Mucosa of descending colon (tissue), 3 donors: ENCODE results near the gene SRGAP3. TPM values are rescaled to one million over a fixed set of nuclear protein-coding genes. Genes with fewer than 3 reads are reported as not detected.
A peak's percentile ranks its signal among the peaks of the same experiment; 100 is the strongest.

Source experiments
- ATAC-seq: fragments of 200-7000 bp; cut with Tn5 transposase; one replicate; pipeline ENCODE4 v1.9.1; 2020; ENCODE audit warnings: mild to moderate bottlenecking, moderate library complexity
- DNase-seq, 3 donors: peaks; one replicate each; pipeline ENCODE4 v3.0.0-alpha.2; 2020
- H3K36me3 ChIP-seq: fragments of 200-600 bp; one replicate; pipeline ENCODE4 v1.8.0; 2021; ENCODE audit warnings: low read depth, mild to moderate bottlenecking
- H3K4me1 ChIP-seq: fragments of 200-600 bp; one replicate; pipeline ENCODE4 v1.8.0; 2021; ENCODE audit warnings: low read depth, mild to moderate bottlenecking
- H3K4me3 ChIP-seq: fragments of 200-600 bp; one replicate; pipeline ENCODE4 v1.8.0; 2021; ENCODE audit warnings: mild to moderate bottlenecking
- H3K9me3 ChIP-seq: fragments of 200-600 bp; one replicate; pipeline ENCODE4 v1.8.0; 2021; ENCODE audit warnings: mild to moderate bottlenecking
- CTCF ChIP-seq: fragments of 200-600 bp; IDR thresholded peaks from one replicate; pipeline ENCODE4 v1.8.0; 2022; ENCODE audit warnings: antibody characterized with exemption, mild to moderate bottlenecking
- intact Hi-C, 2 donors: fragments of 100-400 bp; cut with DNase I in 1 of 2; cut with micrococcal nuclease in 1 of 2; formaldehyde crosslinking; loops; one replicate each; pipeline versions ENCODE4 v1.11.0 to v1.11.1; 2022; cut with DNase I, micrococcal nuclease
- total RNA-seq, 3 donors: library from RNA; stranded (reverse); fragmentation: NEBNext Ultra II Directional in 2 of 3; extraction: Animal tissue kit (Norgen Biotek cat#: 25700) in 2 of 3; gene quantifications; one replicate each; pipeline versions ENCODE4 v1.2.1 to v1.2.4, GENCODE V29; 2021 to 2023
- donor health status: DM: no; HTN: no; CAD: no; lungs with moderate emphysema.
- donor health status: DM: no; HTN: no; CAD: no.
- donor health status: DM: no; HTN: yes; CAD: no.

SRGAP3 gene
- total RNA-seq, 3 donors from 2014 or later, result 6.4 to 9.0 (median 8.6) TPM

GRCh38 chr3:9035473-9035872, 214.0 kb downstream of the SRGAP3 start:
- H3K36me3 ChIP-seq, result no peaks in the 10 kb centered on the region
- H3K4me3 ChIP-seq, result no peak overlapping the region
- no peak for TF ChIP-seq CTCF
- intact Hi-C loops, result no loop called here
- ATAC-seq, result no peak
- no peaks in the 10 kb centered on the region for H3K9me3 ChIP-seq
- H3K4me1 ChIP-seq, result no peaks in the 10 kb centered on the region
- DNase-seq, result no peak

- Histone ChIP-seq H3K9me3 (no peaks in the 10 kb centered on the region), H3K4me3 (no peak overlapping the region), H3K36me3 (no peaks in the 10 kb centered on the region), H3K4me1 (no peaks in the 10 kb centered on the region)
- DNase-seq (no peak), ATAC-seq (no peak)
- no peak for TF ChIP-seq CTCF
- intact Hi-C loops, result no loop called here
Observed at GRCh38 chr3:9033867-9034266, 215.6 kb downstream of the SRGAP3 start.

- Histone ChIP-seq H3K4me1 (no peaks in the 10 kb centered on the region), H3K9me3 (no peaks in the 10 kb centered on the region), H3K36me3 (no peaks in the 10 kb centered on the region), H3K4me3 (no peak overlapping the region)
- no peak for DNase-seq
- no peak for ATAC-seq
- intact Hi-C loops, result no loop called here
- no peak for TF ChIP-seq CTCF
Observed at GRCh38 chr3:9032231-9032777, 217.1 kb downstream of the SRGAP3 start.

GRCh38 chr3:9030034-9030433, 219.4 kb downstream of the SRGAP3 start:
- no peaks in the 10 kb centered on the region for H3K9me3 ChIP-seq
- no peak overlapping the region for H3K4me3 ChIP-seq
- intact Hi-C loops, result no loop called here
- H3K36me3 ChIP-seq, result no peaks in the 10 kb centered on the region
- no peak for TF ChIP-seq CTCF
- no peak for ATAC-seq
- DNase-seq, result no peak
- no peaks in the 10 kb centered on the region for H3K4me1 ChIP-seq

GRCh38 chr3:9028134-9028533, 221.3 kb downstream of the SRGAP3 start:
- no peaks in the 10 kb centered on the region for H3K4me1 ChIP-seq
- ATAC-seq (peak; percentile 51), DNase-seq (peak; percentile 69 to 85 (median 75))
- intact Hi-C loops, result no loop called here
- H3K36me3 ChIP-seq, result no peaks in the 10 kb centered on the region
- no peak for TF ChIP-seq CTCF
- no peaks in the 10 kb centered on the region for H3K9me3 ChIP-seq
- H3K4me3 ChIP-seq, result no peak overlapping the region
